Vagina (tissue), 2 donors: ENCODE data around the gene CNTNAP4. TPM values are rescaled to one million over a fixed set of nuclear protein-coding genes. Genes with fewer than 3 reads are reported as not detected.

Experiments used
- DNase-seq, 2 donors: peaks; one replicate each; pipeline ENCODE4 v3.0.0-alpha.2; 2017; ENCODE audit errors: extremely low spot score in 2 of 2
- H3K27ac ChIP-seq: fragments of 200-600 bp; sonication (generic); one replicate; pipeline ENCODE4 v1.5.1; 2019
- H3K27me3 ChIP-seq: fragments of 200-600 bp; sonication (generic); one replicate; pipeline ENCODE4 v1.5.1; 2019
- H3K36me3 ChIP-seq, 2 donors: fragments of 200-600 bp; sonication (generic); one replicate each; pipeline ENCODE4 v1.5.1; 2017 to 2019
- H3K4me1 ChIP-seq: fragments of 200-600 bp; sonication (generic); one replicate; pipeline ENCODE4 v1.5.1; 2019
- H3K4me3 ChIP-seq, 2 donors: fragments of 200-600 bp; sonication (generic); 1 replicate in 1 of 2; 2 replicates in 1 of 2; pipeline ENCODE4 v1.5.1; 2016 to 2019
- H3K9me3 ChIP-seq: fragments of 200-600 bp; sonication (generic); one replicate; pipeline ENCODE4 v1.5.1; 2019
- POLR2A ChIP-seq, 2 donors: fragments of 450-650 bp; IDR thresholded peaks; one replicate each; pipeline ENCODE4 v1.6.1; 2017; ENCODE audit warnings: antibody characterized with exemption in 2 of 2, mild to moderate bottlenecking in 2 of 2, moderate library complexity in 2 of 2
- POLR2AphosphoS5 ChIP-seq, 2 donors: sonication (generic); formaldehyde crosslinking; IDR thresholded peaks; one replicate each; pipeline ENCODE4 v1.9.0; 2017; ENCODE audit warnings: antibody characterized with exemption in 2 of 2, mild to moderate bottlenecking in 2 of 2, low read depth in 1 of 2; ENCODE audit not compliant: insufficient read depth in 1 of 2
- intact Hi-C: fragments of 100-400 bp; cut with DNase I; formaldehyde crosslinking; loops from one replicate; pipeline ENCODE4 v1.15.1; 2023
- total RNA-seq: library from RNA; depleted of rRNA; stranded (reverse); fragments of >200 nt; gene quantifications from one replicate; pipeline ENCODE4 v1.2.3, GENCODE V29; 2016
- TF ChIP-seq, protein P1 (sequence below), 3 experiments: fragments of 450-650 bp in 2 of 3; fragments of 200-600 bp in 1 of 3; sonication (generic) in 1 of 3; IDR thresholded peaks; one replicate each; pipeline ENCODE4 v1.5.1; 2017 to 2019; ENCODE audit warnings: antibody characterized with exemption in 3 of 3, mild to moderate bottlenecking in 2 of 3, moderate library complexity in 2 of 3

CNTNAP4 gene
- total RNA-seq, 1 donor from 2014 or later = 1.7 TPM

DNA sequence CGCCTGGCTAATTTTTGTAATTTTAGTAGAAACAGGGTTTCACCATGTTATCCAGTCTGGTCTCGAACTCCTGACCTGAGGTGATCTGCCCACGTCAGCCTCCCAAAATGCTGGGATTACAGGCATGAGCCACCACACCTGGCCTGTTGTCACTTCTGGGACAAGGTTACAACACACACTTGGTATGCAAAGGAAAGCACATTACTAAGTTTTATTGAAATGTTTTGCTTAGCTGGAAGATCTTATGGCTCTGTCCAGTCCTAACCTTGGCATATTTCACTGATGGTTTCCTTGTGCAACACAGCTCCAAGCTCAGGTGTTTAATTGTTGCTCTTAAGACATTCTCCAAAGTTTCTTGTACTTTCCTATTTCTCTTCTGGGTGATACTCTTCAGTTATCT, 94.2 kb downstream of the CNTNAP4 start:
- Histone ChIP-seq H3K9me3 (no peaks in the 10 kb centered on the region), H3K27me3 (no peaks in the 10 kb centered on the region), H3K27ac (no peak overlapping the region), H3K36me3 (no peaks in the 10 kb centered on the region), H3K4me1 (no peaks in the 10 kb centered on the region), H3K4me3 (no peak overlapping the region)
- no peak for DNase-seq
- intact Hi-C loops = no loop called here
- TF ChIP-seq POLR2AphosphoS5 (IDR thresholded peaks at IDR 0.05; ENCODE audit: insufficient read depth in 1 of 2, low read depth in 1 of 2) (no peak), POLR2A (IDR thresholded peaks at IDR 0.05) (no peak)
- TF ChIP-seq, protein P1, sequence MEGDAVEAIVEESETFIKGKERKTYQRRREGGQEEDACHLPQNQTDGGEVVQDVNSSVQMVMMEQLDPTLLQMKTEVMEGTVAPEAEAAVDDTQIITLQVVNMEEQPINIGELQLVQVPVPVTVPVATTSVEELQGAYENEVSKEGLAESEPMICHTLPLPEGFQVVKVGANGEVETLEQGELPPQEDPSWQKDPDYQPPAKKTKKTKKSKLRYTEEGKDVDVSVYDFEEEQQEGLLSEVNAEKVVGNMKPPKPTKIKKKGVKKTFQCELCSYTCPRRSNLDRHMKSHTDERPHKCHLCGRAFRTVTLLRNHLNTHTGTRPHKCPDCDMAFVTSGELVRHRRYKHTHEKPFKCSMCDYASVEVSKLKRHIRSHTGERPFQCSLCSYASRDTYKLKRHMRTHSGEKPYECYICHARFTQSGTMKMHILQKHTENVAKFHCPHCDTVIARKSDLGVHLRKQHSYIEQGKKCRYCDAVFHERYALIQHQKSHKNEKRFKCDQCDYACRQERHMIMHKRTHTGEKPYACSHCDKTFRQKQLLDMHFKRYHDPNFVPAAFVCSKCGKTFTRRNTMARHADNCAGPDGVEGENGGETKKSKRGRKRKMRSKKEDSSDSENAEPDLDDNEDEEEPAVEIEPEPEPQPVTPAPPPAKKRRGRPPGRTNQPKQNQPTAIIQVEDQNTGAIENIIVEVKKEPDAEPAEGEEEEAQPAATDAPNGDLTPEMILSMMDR (IDR thresholded peaks at IDR 0.05) = no peak

DNA sequence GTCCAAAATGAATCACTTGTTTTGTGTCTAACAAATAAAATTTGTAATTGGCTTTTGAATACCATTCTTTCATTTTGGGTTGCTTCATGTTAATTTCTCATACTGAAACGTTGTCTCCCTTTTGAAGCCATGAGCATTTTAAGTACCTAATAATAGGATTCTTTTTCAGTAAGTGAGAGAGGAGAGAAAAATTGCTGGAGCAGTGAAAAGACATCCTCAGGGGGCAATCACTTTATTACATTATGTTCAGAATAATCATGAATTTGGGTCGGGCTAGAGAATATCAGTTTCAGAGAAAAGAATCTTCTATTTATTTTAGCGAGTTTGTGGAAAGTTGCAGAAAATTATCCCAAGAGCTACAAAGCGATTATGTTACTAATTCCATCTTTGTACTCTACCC, 96.8 kb downstream of the CNTNAP4 start:
- Histone ChIP-seq H3K27ac (no peak overlapping the region), H3K4me3 (no peak overlapping the region), H3K4me1 (no peaks in the 10 kb centered on the region), H3K9me3 (no peaks in the 10 kb centered on the region), H3K36me3 (no peaks in the 10 kb centered on the region), H3K27me3 (no peaks in the 10 kb centered on the region)
- intact Hi-C loops = no loop called here
- no peak for DNase-seq
- TF ChIP-seq POLR2AphosphoS5 (IDR thresholded peaks at IDR 0.05; ENCODE audit: insufficient read depth in 1 of 2, low read depth in 1 of 2) (no peak), POLR2A (IDR thresholded peaks at IDR 0.05) (no peak)
- TF ChIP-seq, protein P1 (IDR thresholded peaks at IDR 0.05) = no peak

DNA sequence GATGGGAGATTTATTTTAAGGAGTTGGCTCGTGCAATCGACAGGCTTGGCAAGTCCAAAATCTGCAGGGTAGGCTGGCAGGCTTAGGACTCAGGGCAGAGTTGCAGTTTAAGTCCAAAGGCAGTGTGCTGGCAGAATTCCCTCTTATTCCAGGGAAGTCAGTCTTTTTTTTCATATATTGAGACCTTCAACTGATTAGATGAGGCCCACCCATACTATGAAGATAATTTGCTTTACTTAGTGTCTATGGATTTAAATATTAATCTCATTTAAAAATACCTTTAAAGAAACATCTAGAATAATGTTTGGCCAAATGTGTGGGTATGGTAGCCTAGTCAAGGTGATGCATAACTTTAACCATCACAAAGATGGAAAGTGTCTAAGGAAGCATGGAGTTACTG, 99.8 kb downstream of the CNTNAP4 start:
- no peak overlapping the region for H3K4me3 ChIP-seq
- H3K27me3 ChIP-seq = no peaks in the 10 kb centered on the region
- H3K4me1 ChIP-seq = no peaks in the 10 kb centered on the region
- no peak for DNase-seq
- TF ChIP-seq POLR2A (IDR thresholded peaks at IDR 0.05) = no peak
- TF ChIP-seq POLR2AphosphoS5 (IDR thresholded peaks at IDR 0.05; ENCODE audit: insufficient read depth in 1 of 2, low read depth in 1 of 2) = no peak
- TF ChIP-seq, protein P1 (IDR thresholded peaks at IDR 0.05) = no peak
- no peaks in the 10 kb centered on the region for H3K9me3 ChIP-seq
- H3K27ac ChIP-seq = no peak overlapping the region
- no peaks in the 10 kb centered on the region for H3K36me3 ChIP-seq
- intact Hi-C loops = no loop called here

DNA sequence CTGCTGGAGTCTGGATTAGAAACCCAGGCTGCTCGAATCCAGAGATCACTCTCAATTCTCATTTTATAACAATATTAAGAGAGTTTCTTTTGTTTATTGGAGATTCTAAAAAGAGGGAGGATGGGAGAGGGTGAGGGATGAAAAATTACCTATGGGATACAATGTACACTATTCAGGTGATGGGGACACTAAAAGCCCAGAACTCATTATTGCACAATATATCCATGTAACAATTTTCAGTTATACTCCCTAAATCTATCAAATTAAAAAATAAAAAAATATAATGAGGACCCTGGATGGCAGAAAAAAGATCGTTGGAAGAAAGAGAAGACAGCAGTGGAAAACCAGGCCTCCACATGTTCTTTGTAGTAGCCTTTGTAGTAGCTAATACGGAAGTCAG, 100.8 kb downstream of the CNTNAP4 start:
- H3K4me1 ChIP-seq = no peaks in the 10 kb centered on the region
- intact Hi-C loops = no loop called here
- DNase-seq = no peak

DNA sequence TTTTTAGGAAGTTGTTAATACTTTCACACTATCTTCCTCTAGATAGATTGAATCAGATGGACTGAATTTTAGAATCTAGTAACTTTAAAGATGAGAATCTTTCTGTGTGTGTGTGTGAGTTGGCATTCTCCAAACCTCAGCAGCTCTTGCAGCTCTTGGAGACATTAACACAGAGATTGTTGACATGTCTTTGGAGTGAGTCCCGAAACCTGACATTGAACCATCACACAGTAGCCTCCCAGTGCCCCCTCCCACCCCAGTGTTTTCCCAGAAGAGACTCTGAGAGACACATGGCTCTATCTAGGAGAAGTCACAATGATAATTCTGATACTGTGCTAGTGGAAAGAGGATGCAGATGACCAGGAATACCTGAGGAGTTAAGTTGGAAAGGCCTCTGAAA, 103.9 kb downstream of the CNTNAP4 start:
- no peak for DNase-seq
- H3K4me3 ChIP-seq = no peak overlapping the region
- no peaks in the 10 kb centered on the region for H3K4me1 ChIP-seq
- intact Hi-C loops = no loop called here
- H3K27ac ChIP-seq = no peak overlapping the region
- no peaks in the 10 kb centered on the region for H3K36me3 ChIP-seq
- TF ChIP-seq POLR2AphosphoS5 (IDR thresholded peaks at IDR 0.05; ENCODE audit: insufficient read depth in 1 of 2, low read depth in 1 of 2) (no peak), POLR2A (IDR thresholded peaks at IDR 0.05) (no peak)
- TF ChIP-seq, protein P1 (IDR thresholded peaks at IDR 0.05) = no peak
- H3K9me3 ChIP-seq = no peaks in the 10 kb centered on the region
- no peaks in the 10 kb centered on the region for H3K27me3 ChIP-seq

More for the DNA sequence above, 100.8 kb downstream of the CNTNAP4 start:
- Histone ChIP-seq H3K9me3 (no peaks in the 10 kb centered on the region), H3K4me3 (no peak overlapping the region), H3K36me3 (no peaks in the 10 kb centered on the region), H3K27me3 (no peaks in the 10 kb centered on the region), H3K27ac (no peak overlapping the region)
- no peak for TF ChIP-seq POLR2A (IDR thresholded peaks at IDR 0.05)
